ENCODE data around the gene AKNA. TPM values are rescaled to one million over a fixed set of nuclear protein-coding genes. Genes with fewer than 3 reads are reported as not detected.

The AKNA gene
- polyA plus RNA-seq, 1 of the 3 experiments (the other 2 are of a cell fraction), result 0.84 TPM

- no peak for TF ChIP-seq EP300 (IDR thresholded peaks at IDR 0.05; ENCODE audit: borderline replicate concordance in 1 of 2, low read depth in 1 of 2, low read length in 1 of 2)
- TF ChIP-seq, protein P1, sequence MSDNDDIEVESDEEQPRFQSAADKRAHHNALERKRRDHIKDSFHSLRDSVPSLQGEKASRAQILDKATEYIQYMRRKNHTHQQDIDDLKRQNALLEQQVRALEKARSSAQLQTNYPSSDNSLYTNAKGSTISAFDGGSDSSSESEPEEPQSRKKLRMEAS (IDR thresholded peaks at IDR 0.05; ENCODE audit: low read depth), result no peak
Measured at GRCh38 chr9:114434878-114435311, 47.1 kb upstream of the AKNA start (continued).

DNA sequence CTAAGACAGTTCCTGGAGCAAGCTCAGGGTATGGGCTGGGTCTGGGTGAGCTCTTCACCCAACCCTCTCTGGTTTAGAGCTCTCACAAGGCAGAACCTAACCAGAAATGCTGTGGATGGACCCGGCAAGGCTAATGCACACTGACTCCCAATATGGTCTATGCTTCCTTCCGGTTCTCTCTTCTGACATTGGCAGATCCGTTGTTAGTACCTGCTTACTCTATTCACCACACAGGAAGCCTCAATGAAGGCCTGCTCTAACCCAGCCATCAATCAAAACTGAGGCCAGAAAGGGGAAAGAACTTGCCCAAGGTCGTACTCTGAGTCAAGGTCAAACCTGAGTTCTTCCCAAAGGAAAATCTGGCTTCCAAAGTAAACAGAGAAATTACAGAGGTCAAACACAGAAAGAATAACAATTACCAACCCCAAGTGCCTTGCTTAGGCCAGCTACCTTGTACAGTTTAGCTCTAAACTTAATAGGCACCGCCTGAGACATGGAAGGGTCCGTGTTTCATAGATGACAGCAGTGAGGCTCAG is 46.0 kb upstream of the AKNA start:
- Histone ChIP-seq H3K9me2 (no peaks in the 10 kb centered on the region), H3K4me3 (ENCODE audit: low read depth in 2 of 2, low read length in 1 of 2) (no peak overlapping the region), H3F3A (replicated peaks; ENCODE audit: insufficient read depth) (no peaks in the 10 kb centered on the region), H3K9ac (no peak overlapping the region), H3K4me1 (ENCODE audit: control insufficient read depth in 1 of 2, insufficient read depth in 2 of 2, low read depth in 1 of 2, low read length in 1 of 2) (no peaks in the 10 kb centered on the region), H3K36me3 (replicated peaks in 1 of 2; ENCODE audit: control insufficient read depth in 1 of 2, insufficient read depth in 2 of 2, low read length in 1 of 2) (no peaks in the 10 kb centered on the region), H4K20me1 (ENCODE audit: insufficient read depth) (no peaks in the 10 kb centered on the region), H3K27ac (ENCODE audit: low read depth in 2 of 2, low read length in 1 of 2) (no peak overlapping the region), H3K27me3 (ENCODE audit: insufficient read depth) (no peaks in the 10 kb centered on the region; the same call in 1 of the 2 replicates), H3K4me2 (no peak overlapping the region), H3K79me2 (ENCODE audit: insufficient read depth) (no peaks in the 10 kb centered on the region), H2AFZ (ENCODE audit: low read depth) (no peak overlapping the region), H3K9me3 (no peaks in the 10 kb centered on the region)
- WGBS (ENCODE audit: low lambda C conversion rate), result 53% methylated on average over 6 of the region's 6 CpGs
- DNase-seq, result no peak
- TF ChIP-seq POLR2AphosphoS5 (IDR thresholded peaks at IDR 0.05; ENCODE audit: low read depth, low read length), result no peak
- TF ChIP-seq MXI1 (IDR thresholded peaks at IDR 0.05; ENCODE audit: low read depth, low read length), result no peak
- no peak for TF ChIP-seq SIN3A (IDR thresholded peaks at IDR 0.05; ENCODE audit: borderline replicate concordance, low read depth, low read length)
- TF ChIP-seq NRF1 (IDR thresholded peaks at IDR 0.05; ENCODE audit: low read depth, low read length), result no peak
- no peak for TF ChIP-seq FOXM1 (IDR thresholded peaks at IDR 0.05; ENCODE audit: low read depth)
- TF ChIP-seq GABPA (IDR thresholded peaks at IDR 0.05; ENCODE audit: low read depth), result no peak
- TF ChIP-seq TCF12 (IDR thresholded peaks at IDR 0.05), result no peak
- TF ChIP-seq RCOR1 (IDR thresholded peaks at IDR 0.05; ENCODE audit: low read length), result no peak
- no peak for TF ChIP-seq USF1 (IDR thresholded peaks at IDR 0.05; ENCODE audit: borderline replicate concordance, low read depth)
- no peak for TF ChIP-seq CHD2 (IDR thresholded peaks at IDR 0.05; ENCODE audit: low read length, partially characterized antibody)
- TF ChIP-seq FOXJ3 (CRISPR knock-in tag; IDR thresholded peaks at IDR 0.05), result no peak
- no peak for TF ChIP-seq TAF1 (IDR thresholded peaks at IDR 0.05; ENCODE audit: borderline replicate concordance, low read depth, low read length)
- TF ChIP-seq ZBTB33 (IDR thresholded peaks at IDR 0.05; ENCODE audit: borderline replicate concordance, low read depth), result no peak
- no peak for TF ChIP-seq RXRA (IDR thresholded peaks at IDR 0.05; ENCODE audit: borderline replicate concordance, low read depth)
- no peak for TF ChIP-seq JUND (IDR thresholded peaks at IDR 0.05)
- TF ChIP-seq SMC3 (IDR thresholded peaks at IDR 0.05; ENCODE audit: low read depth, low read length), result no peak
- POLR2A ChIA-PET, result no interaction called here
- CTCF ChIA-PET, result interaction anchor here (0.9 to 6.2 kb wide), 9 partner anchors 15 to 305 kb away, joined by 3 to 72 read pairs (median 4); no protein-coding TSS in a partner anchor
